ENCODE data around the gene NISCH. TPM values are rescaled to one million over a fixed set of nuclear protein-coding genes. Genes with fewer than 3 reads are reported as not detected.

The NISCH gene
- total RNA-seq, 1 experiment from 2014 or later, result 48.6 TPM

DNA sequence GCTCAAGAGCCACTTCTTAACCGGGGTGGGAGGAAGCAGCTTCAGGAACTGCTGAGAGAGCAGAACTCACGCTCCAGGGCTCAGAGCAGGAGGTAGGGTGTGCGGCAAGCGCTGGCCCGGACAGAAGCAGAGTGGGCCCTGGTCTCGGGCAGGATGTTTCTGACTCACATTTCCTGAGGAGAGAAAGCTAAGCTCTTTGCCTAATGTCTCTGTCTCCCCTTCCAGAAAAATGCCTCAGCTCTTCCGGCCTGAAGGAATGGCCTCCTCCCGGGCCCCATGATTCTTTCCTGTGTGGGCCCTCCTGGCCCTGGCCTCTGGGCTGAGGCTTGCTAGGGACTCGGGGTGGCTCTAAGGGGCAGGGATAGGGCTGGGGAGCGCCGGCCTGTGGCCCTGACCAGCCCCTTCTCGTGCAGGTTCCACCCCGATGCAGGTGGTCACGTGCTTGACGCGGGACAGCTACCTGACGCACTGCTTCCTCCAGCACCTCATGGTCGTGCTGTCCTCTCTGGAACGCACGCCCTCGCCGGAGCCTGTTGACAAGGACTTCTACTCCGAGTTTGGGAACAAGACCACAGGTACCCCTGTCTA lies 35.6 kb downstream of the NISCH start:
- no TSS peak for BruUV-seq (replicated peaks)
- Histone ChIP-seq H3K36me3 (ENCODE audit: insufficient read depth, low read length, poor library complexity, severe bottlenecking) (peaks cover 3% of the 10 kb centered on the region), H3K27me3 (replicated peaks; ENCODE audit: insufficient read depth, low read depth, low read length, poor library complexity) (no peaks in the 10 kb centered on the region), H3K4me3 (ENCODE audit: low read depth, low read length, poor library complexity, severe bottlenecking) (no peak overlapping the region), H3K9me3 (ENCODE audit: low read depth, low read length, poor library complexity, severe bottlenecking) (no peaks in the 10 kb centered on the region), H3K27ac (ENCODE audit: low read depth, low read length, poor library complexity, severe bottlenecking) (no peak overlapping the region), H3K4me1 (ENCODE audit: insufficient read depth, low read length, poor library complexity, severe bottlenecking) (no peaks in the 10 kb centered on the region)
- TF ChIP-seq EZH2 (IDR thresholded peaks at IDR 0.05; ENCODE audit: borderline replicate concordance, low read depth, low read length, poor library complexity, severe bottlenecking), result no peak
- POLR2A ChIA-PET (ENCODE audit: low non-redundant PET), result no interaction called here
- intact Hi-C loops (cut with micrococcal nuclease; ENCODE audit: unreplicated experiment), result no loop called here
- CTCF ChIA-PET, result no interaction called here
- DNase-seq (ENCODE audit: low spot score), result no peak

DNA sequence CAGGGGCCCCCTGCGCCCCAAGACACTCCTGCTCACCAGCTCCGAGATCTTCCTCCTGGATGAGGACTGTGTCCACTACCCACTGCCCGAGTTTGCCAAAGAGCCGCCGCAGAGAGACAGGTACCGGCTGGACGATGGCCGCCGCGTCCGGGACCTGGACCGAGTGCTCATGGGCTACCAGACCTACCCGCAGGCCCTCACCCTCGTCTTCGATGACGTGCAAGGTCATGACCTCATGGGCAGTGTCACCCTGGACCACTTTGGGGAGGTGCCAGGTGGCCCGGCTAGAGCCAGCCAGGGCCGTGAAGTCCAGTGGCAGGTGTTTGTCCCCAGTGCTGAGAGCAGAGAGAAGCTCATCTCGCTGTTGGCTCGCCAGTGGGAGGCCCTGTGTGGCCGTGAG lies 36.7 kb downstream of the NISCH start:
- CTCF ChIA-PET, result no interaction called here
- H3K27me3 ChIP-seq (replicated peaks; ENCODE audit: insufficient read depth, low read depth, low read length, poor library complexity), result no peaks in the 10 kb centered on the region
- no peak overlapping the region for H3K4me3 ChIP-seq (ENCODE audit: low read depth, low read length, poor library complexity, severe bottlenecking)
- POLR2A ChIA-PET (ENCODE audit: low non-redundant PET), result no interaction called here
- no TSS peak for BruUV-seq (replicated peaks)
- no peak overlapping the region for H3K27ac ChIP-seq (ENCODE audit: low read depth, low read length, poor library complexity, severe bottlenecking)
- TF ChIP-seq EZH2 (IDR thresholded peaks at IDR 0.05; ENCODE audit: borderline replicate concordance, low read depth, low read length, poor library complexity, severe bottlenecking), result no peak
- TF ChIP-seq, protein P1, sequence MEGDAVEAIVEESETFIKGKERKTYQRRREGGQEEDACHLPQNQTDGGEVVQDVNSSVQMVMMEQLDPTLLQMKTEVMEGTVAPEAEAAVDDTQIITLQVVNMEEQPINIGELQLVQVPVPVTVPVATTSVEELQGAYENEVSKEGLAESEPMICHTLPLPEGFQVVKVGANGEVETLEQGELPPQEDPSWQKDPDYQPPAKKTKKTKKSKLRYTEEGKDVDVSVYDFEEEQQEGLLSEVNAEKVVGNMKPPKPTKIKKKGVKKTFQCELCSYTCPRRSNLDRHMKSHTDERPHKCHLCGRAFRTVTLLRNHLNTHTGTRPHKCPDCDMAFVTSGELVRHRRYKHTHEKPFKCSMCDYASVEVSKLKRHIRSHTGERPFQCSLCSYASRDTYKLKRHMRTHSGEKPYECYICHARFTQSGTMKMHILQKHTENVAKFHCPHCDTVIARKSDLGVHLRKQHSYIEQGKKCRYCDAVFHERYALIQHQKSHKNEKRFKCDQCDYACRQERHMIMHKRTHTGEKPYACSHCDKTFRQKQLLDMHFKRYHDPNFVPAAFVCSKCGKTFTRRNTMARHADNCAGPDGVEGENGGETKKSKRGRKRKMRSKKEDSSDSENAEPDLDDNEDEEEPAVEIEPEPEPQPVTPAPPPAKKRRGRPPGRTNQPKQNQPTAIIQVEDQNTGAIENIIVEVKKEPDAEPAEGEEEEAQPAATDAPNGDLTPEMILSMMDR (conservative IDR thresholded peaks at IDR 0.05; ENCODE audit: low read depth, low read length), result no peak
- DNase-seq (ENCODE audit: low spot score), result no peak
- H3K36me3 ChIP-seq (ENCODE audit: insufficient read depth, low read length, poor library complexity, severe bottlenecking), result peaks cover 3% of the 10 kb centered on the region
- intact Hi-C loops (cut with micrococcal nuclease; ENCODE audit: unreplicated experiment), result no loop called here
- no peaks in the 10 kb centered on the region for H3K9me3 ChIP-seq (ENCODE audit: low read depth, low read length, poor library complexity, severe bottlenecking)
- no peaks in the 10 kb centered on the region for H3K4me1 ChIP-seq (ENCODE audit: insufficient read depth, low read length, poor library complexity, severe bottlenecking)

- ChIA-PET POLR2A (ENCODE audit: low non-redundant PET) (no interaction called here), CTCF (no interaction called here)
- no TSS peak for BruUV-seq (replicated peaks)
Measured at GRCh38 chr3:52493232-52494017, 38.0 kb downstream of the NISCH start.

More at GRCh38 chr3:52493232-52494017, 38.0 kb downstream of the NISCH start:
- no peak for TF ChIP-seq EZH2 (IDR thresholded peaks at IDR 0.05; ENCODE audit: borderline replicate concordance, low read depth, low read length, poor library complexity, severe bottlenecking)
- TF ChIP-seq, protein P1 (conservative IDR thresholded peaks at IDR 0.05; ENCODE audit: low read depth, low read length), result no peak
- no peaks in the 10 kb centered on the region for H3K4me1 ChIP-seq (ENCODE audit: insufficient read depth, low read length, poor library complexity, severe bottlenecking)
- H3K27me3 ChIP-seq (replicated peaks; ENCODE audit: insufficient read depth, low read depth, low read length, poor library complexity), result no peaks in the 10 kb centered on the region
- no peaks in the 10 kb centered on the region for H3K36me3 ChIP-seq (ENCODE audit: insufficient read depth, low read length, poor library complexity, severe bottlenecking)
- no peaks in the 10 kb centered on the region for H3K9me3 ChIP-seq (ENCODE audit: low read depth, low read length, poor library complexity, severe bottlenecking)
- H3K4me3 ChIP-seq (ENCODE audit: low read depth, low read length, poor library complexity, severe bottlenecking), result no peak overlapping the region
- DNase-seq (ENCODE audit: low spot score), result no peak
- no peak overlapping the region for H3K27ac ChIP-seq (ENCODE audit: low read depth, low read length, poor library complexity, severe bottlenecking)
- intact Hi-C loops (cut with micrococcal nuclease; ENCODE audit: unreplicated experiment), result no loop called here
